Choroid plexus epithelial cell (primary cell): ENCODE data around the gene SOX1.

ENCODE experiments used
- DNase-seq: peaks from one replicate; pipeline ENCODE4 v3.0.0-alpha.2; 2010; ENCODE audit warnings: low read depth
- H3K4me3 ChIP-seq: 2 replicates; pipeline ENCODE4 v1.5.1; 2011; ENCODE audit warnings: low read depth, mild to moderate bottlenecking, control low read depth, low read length, moderate library complexity
- TF ChIP-seq, protein P1 (sequence below): conservative IDR thresholded peaks from 2 replicates; pipeline ENCODE4 v1.5.1; 2011; ENCODE audit warnings: low read depth, mild to moderate bottlenecking, control low read depth, inconsistent platforms, low read length, moderate library complexity

The SOX1 gene

DNA sequence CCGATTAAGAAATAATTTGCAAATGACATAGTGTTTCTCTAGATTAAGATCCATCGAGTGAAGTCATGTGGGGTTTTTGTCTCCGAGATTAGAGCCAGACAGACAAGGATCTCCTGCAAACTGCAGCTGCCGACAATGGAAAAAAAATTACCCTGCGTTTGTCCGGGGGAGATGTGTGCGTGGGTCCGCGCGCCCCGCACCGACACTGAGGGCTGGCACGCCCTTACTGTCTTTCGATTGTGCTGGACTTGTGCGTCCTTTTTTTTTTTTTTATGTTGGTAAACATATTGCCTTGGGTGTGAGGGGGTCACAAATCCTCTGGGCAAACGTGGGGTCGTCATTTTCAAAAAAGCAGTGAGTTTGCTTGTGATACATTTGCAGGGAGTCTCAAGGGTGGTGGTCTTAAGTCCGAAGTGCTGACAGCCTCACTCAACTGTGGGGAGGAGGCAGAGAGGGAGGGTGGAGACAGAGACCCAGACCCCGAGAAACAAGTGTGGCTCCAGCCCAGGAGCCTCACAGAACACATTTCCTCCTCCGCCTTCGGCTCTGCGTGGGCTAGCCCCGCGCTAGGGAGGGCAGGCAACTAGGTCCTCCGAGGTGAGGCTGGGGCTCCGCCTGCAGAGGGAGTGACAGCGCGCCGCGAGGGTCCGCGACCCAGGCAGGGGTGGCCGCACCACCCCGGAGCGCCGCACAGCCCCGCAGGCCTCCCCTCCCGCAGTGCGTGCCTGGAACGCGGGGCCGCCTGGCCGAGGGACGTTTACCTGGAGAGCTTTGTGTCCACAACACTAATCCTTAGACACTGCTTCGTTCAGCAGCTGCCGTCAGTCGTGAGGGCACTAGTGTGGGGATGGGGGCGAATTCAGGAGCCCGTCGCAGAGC is 11.7 kb upstream of the SOX1 start:
- DNase-seq, result no peak
- TF ChIP-seq, protein P1, sequence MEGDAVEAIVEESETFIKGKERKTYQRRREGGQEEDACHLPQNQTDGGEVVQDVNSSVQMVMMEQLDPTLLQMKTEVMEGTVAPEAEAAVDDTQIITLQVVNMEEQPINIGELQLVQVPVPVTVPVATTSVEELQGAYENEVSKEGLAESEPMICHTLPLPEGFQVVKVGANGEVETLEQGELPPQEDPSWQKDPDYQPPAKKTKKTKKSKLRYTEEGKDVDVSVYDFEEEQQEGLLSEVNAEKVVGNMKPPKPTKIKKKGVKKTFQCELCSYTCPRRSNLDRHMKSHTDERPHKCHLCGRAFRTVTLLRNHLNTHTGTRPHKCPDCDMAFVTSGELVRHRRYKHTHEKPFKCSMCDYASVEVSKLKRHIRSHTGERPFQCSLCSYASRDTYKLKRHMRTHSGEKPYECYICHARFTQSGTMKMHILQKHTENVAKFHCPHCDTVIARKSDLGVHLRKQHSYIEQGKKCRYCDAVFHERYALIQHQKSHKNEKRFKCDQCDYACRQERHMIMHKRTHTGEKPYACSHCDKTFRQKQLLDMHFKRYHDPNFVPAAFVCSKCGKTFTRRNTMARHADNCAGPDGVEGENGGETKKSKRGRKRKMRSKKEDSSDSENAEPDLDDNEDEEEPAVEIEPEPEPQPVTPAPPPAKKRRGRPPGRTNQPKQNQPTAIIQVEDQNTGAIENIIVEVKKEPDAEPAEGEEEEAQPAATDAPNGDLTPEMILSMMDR, result no peak
- H3K4me3 ChIP-seq, result no peak overlapping the region

DNA sequence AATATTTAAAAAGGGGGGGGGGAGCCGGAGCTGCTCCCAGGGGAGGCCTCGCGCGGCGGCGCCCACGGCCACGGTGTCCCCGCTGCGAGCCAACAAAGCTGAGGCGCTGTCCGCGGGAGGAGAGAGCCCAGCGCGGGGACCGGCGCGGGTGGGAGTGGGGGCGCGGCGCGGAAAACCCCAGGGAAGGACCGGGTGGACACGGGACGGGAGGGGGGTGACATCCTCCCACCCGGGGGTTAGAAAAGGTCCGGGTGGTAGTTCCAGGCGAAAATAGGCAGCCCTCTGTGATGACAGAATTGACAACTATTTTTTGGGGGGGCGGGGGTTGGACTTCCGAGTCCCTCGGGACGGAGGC is 11.1 kb upstream of the SOX1 start:
- TF ChIP-seq, protein P1, result no peak

DNA sequence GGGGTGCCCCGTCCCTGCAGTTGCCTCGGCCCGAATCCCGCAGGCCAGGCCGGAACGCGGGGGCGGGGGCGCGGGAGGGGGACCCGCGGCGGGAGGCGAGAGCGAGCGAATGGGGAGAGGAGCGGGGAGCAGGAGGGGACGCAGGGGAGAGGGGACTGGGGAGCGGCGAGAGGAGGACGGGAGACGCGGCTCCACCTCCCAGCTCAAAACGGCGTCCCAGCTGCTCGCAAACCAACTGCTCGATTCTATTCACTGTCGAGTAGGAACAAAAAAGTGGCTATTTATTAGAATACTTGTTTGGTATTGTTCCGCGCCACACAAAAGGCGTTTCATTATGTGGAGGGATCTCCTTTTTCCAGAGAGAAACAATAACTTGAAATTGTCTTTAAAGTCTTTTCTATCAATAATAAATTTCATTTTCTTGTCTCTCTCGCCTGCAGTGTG is 10.6 kb upstream of the SOX1 start:
- DNase-seq, result no peak
- TF ChIP-seq, protein P1, result no peak
- H3K4me3 ChIP-seq, result no peak overlapping the region

More for the DNA sequence above, 11.1 kb upstream of the SOX1 start:
- DNase-seq, result no peak
- H3K4me3 ChIP-seq, result no peak overlapping the region

DNA sequence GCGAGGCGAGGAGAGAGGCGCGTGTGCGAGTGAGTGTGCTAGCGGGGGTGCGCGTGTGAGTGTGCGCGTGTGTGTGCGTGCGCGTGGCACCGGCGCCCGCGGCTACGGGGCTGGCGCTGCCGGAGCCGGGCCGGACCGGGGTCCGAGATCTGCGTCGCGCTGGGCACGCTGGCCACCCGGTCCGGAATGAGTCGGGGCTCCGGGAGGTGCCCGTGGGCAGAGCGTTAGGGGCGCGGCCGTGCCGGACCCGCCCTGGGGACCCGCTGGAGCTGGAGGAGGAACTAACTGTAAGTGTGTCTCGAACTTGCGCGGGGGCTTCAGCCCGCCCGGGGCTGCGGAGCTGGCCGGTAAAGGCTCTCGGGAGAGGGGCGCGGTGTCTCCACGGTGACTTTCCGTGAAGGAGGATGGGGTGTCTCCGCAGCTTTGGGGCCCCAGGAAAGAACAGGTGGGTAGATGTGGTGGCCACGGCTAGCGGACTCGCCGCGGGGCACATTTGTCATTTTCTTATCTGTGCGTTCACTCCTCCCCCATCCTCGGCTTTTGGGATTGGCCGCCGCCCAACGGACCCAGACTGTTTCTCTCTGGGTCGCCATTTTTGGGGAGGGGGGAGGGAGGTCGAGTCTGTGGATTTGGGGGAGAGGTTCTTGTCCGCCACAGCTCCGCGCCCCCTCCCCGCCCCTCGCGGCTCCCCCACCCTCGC is 10.1 kb upstream of the SOX1 start:
- no peak for DNase-seq
- TF ChIP-seq, protein P1, result no peak
- H3K4me3 ChIP-seq, result no peak overlapping the region

DNA sequence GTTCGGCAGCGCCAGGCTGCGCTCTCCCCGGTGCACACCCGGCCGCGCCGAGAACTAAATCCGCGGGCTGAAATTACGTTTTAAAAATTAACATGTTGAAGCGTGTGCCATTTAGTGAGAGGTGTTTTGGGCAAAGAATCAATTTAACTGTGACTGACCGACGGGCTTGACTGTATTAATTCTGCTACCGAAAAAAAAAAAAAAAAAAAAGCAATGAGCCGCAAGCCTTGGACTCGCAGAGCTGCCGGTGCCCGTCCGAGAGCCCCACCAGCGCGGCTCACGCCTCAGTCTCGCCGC is 9.6 kb upstream of the SOX1 start:
- TF ChIP-seq, protein P1, result no peak
- no peak overlapping the region for H3K4me3 ChIP-seq
- DNase-seq, result no peak

DNA sequence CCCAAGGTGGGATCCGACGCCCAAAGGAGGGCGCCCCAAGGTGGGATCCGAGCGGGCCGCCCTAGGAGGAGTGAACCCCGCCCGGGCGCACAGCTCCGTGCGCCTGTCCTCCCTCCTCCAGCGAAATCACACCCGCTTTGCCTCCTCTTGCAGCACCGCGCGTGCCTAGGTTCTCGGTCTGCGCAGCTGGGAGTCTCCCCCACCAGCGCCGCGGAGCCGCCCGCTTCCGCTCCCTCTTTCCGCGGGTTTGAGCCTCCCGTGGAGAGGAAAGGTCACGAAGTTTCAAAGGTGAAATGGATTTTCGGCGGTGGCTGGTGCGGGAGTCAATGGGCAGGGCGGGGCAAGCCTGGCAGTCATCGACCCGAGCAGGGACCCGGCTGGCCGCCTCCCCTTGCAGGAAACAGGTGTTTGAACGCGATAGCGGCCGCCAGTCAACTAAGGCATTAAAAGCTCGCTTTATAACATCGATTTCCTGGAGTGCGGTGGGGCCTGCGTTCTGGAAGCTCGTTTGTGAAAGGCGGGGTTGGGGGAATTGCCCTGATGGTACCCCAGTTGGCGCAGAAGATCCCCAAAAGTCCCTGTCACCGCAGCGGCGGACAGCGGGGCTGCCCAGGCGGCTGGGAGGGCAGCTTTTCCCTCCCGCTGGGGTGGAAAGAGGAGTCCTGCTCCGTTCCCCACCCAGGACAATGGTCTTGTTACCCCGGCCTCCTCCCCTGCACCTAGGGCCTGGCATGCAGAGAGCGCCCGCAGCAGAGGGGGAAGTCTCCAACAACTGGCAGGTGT is 9.0 kb upstream of the SOX1 start:
- H3K4me3 ChIP-seq, result no peak overlapping the region
- TF ChIP-seq, protein P1, result no peak
- no peak for DNase-seq
